GM19351 (cell line): ENCODE results near the gene FAM72B.
"Not testable (repeated sequence)": the region's sequence is repeated elsewhere in the genome, so short reads cannot be mapped to it uniquely, and the experiment has no call there.

ENCODE experiments used
- ATAC-seq: cut with Tn5 transposase; IDR thresholded peaks from one replicate; pipeline ENCODE4 v1.9.1; 2021; ENCODE audit warnings: mild to moderate bottlenecking, moderate library complexity; ENCODE audit not compliant: unreplicated experiment

The FAM72B gene

DNA sequence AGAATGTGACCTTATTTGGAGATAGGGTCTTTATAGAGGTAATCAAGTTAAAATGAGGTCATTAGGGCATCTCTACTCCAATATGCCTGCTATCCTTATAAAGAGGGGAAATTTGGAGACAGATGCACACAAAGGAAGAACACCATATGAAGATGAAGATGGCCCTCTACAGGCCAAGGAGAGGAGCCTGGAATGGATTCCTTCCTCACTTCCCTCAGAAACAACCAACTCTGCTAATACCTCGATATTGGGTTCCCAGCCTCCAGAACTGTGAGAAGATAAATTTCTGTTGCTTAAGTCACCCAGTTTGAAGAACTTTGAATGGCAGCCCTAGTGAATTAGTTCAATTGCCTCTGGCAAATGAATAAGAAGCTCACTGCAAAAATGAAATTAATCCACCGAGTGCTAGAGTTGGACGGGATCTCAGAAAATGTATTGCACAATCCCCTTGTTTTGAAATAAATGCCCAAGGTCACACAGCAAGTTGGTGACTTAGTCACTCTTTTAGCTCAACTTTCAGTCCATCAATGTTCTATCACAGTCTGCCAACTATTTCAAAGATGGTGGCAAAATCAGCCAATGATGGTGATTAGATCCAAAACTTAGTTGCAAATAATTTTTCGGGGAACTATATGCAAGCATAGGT lies 27.1 kb downstream of the FAM72B start:
- ATAC-seq = not testable (repeated sequence)

DNA sequence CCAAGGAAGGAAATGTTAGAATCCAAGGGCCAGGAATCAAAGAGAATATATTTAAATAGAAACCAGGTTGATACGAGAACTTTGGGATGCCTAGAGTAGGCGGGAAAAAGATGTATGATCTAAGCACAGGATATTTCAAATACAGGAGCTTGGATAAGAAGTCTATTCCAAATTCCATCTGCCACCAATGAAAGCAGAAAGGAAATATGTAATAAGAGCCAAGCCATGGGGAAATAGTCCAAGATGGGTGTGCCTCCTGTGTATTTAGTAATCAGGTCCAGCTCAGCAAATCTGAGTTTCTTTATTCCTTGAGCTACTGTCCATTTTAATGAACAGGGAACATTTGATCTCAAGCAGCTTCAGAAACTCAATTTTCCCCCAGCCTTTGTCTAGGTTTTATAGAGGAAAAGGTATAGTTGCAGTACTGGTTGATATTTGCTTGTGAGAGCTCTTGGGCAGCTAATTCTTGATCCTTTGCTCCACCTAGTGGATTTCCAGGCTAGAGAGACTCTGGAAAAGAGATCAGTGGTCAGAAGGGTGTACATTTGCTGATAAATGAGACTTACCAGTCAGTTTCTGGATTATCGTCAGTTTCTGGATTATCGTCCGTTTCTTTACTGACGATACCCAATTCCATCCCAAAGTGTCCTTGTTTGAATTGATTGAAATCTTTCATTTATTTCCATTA lies 28.3 kb downstream of the FAM72B start:
- not testable (repeated sequence) for ATAC-seq

DNA sequence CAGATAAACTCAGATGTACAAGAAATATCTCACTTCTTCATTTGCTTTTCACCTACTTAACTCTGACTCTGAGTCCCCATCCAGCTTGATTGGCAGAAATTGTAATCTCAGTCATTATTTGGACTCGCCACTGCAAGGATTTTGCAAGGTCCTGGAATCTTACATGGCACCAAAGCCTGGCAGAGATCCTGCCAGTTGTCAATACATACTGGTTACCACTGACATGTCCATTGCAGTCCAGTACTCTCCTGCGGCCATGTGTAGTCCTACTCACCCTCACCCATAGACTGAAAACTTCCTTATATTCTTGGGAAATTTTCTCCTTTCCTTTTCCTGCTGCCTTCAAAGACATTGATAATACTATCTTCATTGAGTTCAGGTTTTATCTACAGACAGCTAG lies 29.3 kb downstream of the FAM72B start:
- ATAC-seq = not testable (repeated sequence)

DNA sequence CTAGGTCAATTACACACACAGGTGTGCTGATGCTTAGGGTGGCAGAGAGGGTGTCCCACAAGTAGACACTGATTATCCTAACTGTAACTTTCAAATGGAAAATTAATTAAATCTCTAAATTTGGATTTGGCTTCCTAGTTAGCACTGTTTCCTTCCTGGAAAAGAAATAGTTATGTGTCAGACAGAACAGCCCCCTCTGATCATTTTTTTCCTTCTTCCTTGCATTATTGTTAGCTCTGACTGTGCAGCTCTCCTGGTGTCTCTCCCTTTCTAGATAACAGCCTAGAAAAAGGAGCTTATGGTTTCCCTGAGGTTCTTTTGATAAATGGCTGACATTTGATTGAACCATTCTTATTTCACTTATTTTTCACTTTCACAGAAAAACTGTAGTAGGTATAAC lies 31.4 kb downstream of the FAM72B start:
- not testable (repeated sequence) for ATAC-seq

DNA sequence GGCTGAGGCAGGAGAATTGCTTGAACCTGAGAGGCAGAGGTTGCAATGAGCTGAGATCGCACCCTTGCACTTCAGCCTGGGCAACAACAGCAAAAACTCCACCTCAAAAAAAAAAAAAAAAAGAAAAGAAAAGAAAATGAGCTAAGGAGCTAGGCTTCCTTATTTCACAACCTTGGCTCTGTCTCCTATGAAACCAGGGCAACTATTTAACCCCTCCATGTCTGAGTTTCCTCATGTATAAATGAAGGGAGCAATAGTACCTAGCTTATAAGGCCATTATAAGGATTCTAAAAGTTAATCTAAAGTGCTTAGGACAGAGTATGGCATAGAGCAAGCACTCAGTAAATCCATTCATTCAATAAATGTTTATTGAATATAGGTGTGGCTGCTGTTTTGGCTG lies 32.8 kb downstream of the FAM72B start:
- ATAC-seq = not testable (repeated sequence)

DNA sequence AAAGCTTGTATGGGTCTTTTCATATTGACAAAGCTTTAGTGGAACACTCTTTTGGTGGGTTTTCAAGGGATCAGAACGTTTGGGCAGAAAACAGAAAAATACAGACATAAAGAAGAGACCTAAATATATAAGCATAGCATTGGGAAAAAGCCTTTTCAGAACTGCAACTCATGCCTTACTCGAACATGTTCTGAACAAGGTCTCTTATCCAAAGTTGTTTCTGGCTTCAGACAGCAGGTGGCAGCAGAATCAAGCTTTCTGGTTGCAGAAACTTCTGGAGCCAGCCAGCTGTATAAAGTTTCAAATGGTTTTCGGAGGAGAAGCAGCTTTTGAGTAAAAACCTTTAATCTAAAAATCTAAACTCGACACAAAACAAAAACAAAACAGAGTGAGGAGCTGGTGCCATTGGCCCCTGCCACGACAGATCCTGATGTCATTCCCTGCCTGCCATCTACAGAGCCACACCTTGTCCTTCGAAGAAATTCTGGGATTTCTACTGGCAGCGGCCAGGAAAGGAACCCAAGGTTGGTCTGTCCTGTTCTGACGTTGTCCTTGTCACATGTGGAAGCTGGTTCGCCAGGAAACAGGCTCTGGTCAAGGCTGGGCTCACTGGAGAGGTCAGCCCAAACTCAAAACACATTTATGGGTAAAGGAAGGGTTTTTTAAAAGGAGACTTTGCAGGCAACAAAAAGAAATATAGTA lies 35.5 kb downstream of the FAM72B start:
- not testable (repeated sequence) for ATAC-seq

DNA sequence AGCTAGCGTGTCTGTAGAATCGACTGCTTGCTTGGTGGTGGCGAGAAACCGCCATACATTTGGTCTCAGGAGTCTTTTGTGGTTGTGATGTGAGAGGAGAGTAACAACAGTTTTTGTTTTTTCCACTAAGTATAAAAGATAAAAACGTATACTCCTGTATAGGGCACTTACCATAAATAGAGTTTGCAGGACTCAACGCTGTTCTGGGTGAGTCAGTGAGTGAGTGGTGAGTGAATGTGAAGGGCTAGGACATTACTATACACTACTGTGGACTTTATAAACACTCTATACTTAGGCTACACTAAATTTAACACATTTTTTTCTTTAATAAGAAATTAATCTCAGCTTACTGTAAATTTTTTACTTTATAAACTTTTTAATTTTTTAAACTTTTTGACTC lies 43.7 kb downstream of the FAM72B start:
- ATAC-seq = not testable (repeated sequence)

DNA sequence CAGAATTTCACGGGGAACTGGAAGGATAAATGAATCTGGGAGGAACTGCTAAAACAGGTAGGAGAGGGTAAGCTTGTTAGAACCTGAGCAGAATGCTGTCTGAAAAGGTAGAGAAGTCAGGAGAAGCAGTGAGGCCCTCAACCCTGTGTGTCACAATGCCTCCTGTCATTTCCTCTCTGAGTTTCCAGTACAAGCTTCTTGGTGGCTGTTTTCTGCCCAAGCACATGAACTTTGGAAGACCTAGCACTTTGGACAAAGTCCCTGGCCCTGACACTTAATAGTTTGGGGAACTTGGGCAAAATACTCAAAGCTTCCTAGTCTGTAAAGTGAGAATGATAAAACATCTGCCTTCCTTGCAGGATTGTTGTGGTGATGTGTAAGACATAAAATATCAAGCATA lies 52.6 kb downstream of the FAM72B start:
- ATAC-seq = not testable (repeated sequence)

DNA sequence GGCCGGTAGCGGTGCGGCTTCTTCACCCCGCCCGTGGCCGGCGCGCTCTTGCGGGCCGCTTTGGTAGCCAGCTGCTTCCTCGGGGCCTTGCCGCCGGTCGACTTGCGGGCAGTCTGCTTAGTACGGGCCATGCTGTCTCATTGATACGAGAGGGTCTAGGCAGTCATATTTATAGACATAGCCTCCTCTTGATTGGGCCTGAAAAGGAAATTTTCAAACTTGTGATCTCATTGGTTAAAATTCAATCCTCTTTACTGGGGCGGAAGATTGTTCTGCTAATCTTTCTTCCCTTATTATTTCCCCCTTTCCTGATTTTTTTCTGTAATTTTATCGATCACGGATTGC lies 65.7 kb downstream of the FAM72B start:
- ATAC-seq = not testable (repeated sequence)
